ENCODE measurements around the gene CAPZB.

The CAPZB gene

DNA sequence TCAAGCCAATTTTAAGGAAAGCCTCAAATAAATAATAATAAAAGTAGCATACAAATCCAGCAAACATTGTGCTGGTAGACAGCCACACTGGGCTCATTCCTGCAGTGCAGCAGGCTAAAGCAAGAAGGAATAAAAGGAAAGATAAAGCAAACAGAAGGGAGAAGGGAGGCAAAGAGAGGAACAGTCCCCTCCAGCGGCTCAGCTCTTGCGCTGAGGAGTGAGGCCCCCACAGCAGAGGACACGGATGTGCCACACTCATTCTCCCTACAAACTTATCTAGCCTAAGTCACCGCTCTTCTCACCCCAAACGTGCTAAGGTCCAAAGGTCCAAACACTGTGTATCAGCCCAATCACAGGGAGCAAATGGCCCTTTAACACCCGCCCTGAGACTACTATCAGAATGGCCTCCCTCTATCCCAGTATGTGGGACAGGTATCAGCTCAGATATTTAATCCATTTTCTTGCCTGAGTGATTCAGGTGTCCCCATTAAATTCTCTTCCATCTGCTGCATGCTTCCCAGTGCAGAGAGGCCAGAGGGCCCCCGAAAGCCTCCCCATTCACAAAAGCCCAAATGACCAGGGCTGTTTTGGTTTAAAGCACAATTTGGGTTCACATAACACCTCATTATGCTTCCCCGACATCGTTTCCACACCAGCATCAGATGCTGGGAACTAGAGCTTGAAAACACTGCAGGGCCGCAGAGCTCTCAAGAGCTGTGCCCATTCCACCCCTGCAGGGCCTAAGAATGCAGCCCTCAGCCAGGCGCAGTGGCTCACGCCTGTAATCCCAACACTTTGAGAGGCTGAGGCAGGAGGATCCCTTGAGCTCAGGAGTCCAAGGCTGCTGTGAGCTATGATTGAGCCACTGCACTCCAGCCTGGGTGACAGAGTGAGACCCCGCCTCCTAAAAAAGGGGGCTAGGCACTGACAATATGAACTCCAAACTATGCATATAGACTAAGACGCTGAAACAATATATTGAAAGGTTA is 17.8 kb downstream of the CAPZB start:
- DNase-seq, result no peak

DNA sequence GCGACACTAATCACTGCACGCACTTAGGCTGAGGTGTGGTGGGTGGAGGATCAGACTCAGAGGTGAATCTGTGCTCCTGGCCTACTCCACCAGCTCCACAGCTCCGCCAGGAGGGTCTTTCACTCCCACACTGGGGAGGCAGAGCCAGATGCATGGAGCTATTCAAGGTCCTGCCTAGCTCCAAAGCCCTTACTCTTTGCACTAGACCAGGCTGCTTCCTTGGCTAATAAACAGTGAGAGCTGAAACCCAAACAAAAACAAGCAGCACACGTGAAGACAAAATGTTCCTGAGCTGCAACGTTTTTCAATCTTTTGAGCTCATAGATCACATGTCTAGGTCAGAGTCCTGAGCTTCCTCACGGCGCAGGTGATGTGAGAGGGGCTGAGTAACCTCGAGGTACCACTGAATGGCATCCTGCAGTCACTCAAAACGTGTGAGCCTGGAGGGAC is 19.2 kb downstream of the CAPZB start:
- no peak for DNase-seq

DNA sequence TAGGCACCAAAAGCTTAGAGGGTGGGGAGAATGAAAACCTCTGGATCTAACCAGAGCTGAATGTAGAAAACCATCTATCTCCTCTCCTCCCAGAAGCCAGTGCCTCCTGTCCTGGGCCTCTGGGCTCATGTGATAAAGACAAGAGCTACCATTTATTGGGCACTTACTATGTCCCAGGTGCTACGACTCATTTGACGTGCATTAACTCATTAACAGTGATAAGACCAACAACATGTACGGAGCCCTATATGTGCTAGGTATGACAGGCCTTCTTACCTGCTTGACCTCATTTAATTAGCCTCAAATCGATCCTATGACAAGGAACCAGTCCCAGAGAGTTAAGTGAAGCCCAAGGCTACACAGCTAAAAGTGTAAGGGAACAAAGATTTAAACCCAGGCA is 19.7 kb downstream of the CAPZB start:
- no peak for DNase-seq

DNA sequence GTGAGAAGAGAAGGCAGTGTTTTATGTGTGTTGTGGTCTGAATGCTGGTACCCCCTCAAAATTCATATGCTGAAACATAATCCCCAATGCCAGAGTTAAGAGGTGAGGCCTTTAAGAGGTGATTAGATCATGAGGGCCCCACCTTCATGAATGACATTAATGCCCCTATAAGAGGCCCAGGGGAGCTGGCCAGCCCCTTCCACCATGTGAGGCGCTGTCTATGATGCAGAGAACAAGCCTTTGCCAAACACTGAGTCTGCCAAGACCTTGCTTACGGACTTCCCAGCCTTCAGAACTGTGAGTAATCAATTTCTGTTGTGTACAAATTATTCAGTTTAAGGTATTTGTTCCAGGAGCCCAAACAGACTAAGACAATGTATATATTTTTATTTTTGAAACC is 20.2 kb downstream of the CAPZB start:
- no peak for DNase-seq

DNA sequence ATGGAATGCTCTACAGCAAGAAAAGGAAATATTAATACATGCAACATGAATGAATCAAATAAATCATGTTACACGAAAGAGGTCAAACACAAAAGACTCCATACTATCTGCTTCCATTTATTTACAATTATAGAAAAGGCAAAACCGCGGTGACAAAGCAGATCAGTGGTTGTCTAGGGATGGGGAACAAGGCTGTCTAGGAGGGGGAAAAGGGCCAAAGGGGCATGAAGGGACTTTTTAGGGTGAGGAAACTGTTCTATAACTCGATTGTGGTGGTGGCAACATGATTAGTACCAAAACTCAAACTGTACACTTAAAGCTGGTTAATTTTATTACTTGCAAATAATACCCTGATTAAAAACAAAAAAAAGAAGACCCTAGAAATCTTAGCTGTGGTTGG is 20.6 kb downstream of the CAPZB start:
- DNase-seq, result no peak

DNA sequence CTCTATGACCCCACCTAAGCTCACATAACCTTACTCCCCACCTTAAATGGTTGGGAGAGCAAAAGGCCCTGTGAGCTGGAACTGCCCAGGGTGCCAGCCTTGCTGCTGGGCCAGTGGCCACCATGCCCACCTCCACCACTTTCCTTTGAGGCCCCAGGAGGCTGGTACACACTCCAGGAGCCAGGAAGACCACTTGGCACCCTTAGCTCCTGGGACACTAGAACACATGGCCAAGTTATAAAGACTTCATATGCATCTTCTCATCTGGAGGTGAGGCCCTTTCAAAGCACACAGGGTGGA is 21.9 kb downstream of the CAPZB start:
- DNase-seq, result no peak

DNA sequence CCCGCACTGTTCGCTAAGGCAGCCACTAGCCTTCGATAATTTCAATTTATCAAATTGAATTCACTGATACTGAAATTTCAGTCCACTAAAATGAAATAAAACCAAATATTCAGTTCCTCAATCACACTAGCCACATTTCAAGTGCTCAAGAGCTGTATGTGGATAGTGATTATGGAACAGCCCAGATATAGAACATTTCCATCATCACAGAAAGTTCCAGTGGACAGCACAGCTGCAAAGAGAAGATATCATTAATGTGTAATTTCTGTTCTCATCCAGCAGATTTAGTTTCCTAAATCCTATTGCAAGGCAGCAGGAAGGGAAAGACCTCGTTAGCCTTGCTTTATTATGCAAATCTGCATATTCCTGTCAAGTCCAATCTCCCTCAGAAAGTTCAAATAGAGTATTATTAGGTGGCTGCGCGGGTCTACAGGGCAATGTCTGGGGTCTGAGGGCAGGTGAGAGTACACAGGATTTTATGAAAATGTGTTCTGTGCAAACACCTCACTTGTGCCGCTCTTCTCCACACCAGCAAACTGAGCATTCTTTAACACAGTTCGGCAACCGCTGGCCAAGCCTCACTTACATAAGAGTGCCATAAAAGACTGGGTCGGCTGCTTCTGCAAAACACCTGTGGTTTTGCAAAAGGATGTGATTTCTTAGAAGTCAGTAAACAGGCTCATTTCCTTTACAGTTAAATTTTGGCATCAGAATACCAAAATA is 22.4 kb downstream of the CAPZB start:
- DNase-seq, result no peak

DNA sequence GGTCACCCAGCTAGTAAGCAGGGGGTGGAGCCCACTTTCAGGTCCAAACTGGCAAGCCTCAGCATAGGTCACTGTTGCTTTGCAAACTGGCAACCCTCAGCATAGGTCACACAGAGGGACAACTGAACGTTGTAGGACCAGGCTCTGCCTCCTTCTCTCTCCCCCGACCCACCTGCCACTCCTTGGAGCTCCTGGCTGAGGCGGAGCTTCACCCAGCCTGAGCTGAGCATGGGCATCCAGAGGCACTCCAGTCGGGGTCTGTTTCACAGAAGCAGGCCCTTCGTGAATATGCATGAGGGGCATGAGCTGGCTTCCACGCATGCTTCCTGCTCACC is 24.2 kb downstream of the CAPZB start:
- no peak for DNase-seq

DNA sequence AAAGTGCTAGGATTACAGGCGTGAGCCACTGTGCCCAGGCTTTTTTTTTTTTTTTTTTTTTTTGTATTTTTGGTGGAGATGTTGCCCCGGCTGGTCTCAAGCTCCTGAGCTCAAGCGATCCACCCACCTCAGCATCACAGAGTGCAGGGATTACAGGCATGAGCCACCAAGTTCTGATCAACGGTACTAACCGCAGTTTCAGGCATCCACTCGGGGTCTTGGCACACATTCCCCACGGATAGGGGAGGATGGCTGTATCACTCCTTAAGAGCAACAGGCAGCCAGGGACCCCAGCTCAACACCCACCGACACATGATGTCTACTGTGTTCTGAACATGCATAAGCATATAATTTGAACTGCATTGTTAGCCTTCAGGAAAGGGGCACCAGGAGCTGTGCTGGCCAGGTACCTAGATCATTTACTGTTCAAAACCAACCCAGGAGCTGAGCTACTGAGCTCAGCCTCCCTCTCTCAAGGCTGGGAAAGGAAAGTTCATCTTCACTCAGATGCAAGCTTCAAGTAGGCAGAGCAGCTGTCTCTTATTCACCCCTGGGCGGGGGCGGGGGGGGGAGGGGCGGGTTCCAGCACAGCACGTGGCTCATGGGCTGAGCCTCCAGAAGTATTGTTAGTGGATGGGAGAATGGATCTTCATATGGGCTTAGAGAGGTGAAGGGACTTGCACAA is 24.7 kb downstream of the CAPZB start:
- DNase-seq, result no peak

DNA sequence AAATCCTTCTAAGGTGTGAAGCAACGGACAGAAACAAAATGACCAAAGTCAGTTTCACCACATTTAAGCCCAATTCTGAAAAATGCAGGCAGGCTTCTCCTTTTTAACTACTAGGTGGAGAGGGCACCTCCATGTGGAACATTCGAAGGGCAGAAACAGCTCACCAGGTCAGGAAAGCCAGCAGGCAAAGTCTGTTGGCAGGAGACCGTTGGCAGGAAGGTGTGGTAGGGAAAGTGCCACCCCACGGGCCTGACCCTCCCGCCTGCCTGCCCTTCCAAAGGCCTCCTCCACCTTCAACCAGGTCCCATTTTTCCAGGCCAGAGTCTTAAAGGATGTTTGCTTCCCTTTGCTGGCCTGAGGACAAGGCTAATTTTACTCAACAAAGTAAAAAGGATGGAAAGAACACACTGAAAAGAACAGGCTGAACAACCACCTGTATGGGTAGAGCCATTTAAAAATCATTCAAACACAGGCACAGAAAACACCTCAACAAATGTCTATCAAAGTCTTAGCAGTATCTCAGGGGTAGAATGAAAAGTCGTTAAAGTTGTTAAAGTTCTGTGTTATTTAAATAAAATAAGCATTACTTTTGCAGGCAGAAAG is 26.4 kb downstream of the CAPZB start:
- no peak for DNase-seq

DNA sequence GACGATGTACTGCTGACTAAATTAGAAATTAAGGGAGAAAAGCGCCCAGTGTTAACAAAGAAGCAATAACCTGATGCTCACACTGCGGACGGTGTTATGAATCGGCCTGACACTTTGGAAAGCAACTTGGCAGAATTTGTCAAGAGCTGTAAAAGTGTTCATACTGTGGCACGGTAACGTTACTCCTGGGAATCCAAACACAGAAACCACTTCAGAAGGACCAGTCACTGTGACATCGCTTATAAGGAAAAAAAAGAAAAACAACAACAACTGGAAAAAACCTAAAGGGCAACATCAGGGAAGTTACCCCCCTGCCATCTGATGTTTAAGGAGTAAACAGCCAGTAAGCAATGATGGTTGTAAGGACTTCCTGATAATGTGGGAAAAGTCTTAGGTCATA is 27.7 kb downstream of the CAPZB start:
- no peak for DNase-seq

DNA sequence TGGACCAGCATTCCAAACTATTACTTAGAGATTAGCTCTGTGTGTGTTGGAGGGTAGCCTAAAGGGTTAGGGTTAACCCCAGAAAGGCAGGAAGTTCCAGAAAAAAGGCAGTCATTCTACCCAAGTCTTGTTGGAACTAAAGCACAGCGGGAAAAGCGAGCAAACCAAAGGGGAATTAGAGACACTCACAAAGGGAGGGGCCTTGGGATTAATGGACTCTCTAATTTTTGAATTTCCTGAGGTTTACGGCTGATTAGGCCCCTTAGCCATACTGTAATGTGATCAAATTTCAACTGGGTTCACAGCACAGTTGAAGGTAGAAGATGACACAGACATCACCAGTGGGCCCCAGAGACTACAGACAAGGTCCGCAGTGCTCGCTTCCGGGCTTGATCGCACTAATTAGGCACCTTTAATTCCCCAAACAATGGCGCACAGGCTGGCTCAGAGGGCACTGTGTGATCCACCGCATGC is 28.3 kb downstream of the CAPZB start:
- DNase-seq, result peak; percentile 22

DNA sequence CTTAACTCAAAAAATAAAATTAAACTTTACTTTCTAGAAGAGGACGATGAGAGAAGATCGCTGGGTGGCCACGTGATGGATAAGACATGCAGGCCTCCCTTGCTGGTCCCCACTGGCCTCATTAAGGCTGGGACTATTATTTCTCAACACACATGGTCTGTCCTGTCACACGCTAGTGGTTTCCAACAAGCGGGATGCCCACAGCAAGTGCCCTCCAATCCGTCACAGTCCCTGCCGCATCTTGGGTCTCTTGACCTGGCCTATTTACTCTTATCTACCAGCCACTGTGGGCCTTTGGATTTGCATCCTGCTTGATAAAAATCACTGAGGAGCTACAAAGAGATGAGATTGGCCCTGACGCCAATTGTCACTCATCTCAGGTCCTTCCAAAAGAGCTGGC is 30.0 kb downstream of the CAPZB start:
- no peak for DNase-seq

DNA sequence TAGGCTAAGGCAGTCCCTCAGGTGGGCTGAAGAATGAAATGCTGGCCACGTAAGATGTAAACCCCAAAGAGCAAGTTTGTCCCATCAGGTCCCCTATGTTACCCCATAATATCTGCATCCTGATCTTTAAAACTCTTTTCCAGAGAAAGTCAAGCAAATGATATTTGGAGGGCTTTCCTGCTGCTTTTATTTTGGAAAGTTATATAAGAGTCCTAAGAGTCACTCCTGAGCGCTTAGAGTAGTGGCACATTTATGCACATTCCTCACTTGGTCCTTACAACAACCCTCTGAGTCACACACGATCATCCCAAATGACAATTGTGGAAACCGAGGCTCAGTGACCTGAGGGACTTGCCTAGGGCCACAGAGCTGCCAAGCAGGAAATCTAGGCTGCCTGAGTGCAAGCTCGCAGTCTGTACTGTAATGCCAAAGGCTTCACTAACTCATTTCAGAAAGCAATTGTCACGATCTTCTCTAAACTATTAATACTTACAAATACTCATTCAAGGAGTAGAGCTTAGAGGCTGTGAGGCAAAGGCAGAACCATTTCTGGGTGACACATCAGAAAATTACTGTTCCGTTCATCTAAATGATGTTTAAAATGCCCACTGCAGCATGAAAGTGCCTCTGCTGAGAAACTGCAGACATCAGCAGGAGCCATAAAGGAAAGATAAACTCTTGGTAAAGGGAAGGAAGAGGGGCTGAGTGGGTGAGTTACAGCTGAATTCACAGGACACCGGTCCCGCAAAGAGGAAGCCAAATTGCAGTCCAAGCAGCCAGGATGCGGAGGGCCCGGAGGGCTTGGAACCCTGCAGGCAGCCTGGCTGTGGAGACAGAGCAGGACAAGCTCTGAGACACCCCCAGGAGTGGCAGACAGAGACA is 30.8 kb downstream of the CAPZB start:
- no peak for DNase-seq

DNA sequence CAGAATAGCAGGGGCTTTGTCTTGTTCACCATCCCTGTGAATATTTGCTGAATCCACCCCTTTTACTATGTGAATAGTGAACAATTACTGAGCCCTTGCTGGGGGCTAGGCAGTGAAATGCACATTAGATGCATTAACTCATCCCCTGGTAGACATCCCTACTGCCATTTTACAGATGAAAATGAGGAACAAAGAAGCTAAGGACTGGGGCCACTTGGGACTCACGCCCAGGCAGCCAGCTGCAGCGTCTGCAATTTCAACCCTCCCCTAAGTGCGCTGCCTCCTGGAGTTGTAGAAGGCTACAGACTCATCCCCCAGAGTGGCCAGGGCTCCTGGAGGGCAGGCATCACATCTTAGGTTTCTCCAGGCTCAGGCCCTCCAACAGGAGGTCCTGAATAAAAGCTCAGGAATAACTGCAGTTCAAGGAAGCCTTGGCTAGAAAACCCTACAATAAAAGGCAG is 31.6 kb downstream of the CAPZB start:
- no peak for DNase-seq

DNA sequence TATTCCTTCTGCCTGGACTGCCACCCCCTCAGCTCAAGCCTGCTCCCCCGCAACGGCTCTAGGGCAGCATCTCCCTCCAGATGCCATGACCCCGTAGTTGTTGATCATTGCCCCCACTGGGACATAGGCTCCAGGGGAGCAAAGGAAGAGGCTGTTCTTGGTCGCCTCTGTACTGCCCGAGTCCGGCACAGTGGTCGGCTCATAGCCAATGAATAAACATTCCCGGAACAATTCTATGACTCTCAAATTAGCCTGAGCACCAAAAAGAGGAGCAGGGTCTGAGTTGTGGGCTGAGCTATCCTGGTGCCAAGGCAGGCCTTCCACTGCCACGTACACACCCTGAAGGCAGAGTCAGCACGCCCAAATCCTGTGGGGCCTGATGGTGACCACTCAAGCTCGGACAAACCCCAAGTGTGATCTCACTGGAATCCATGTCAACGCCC is 33.1 kb downstream of the CAPZB start:
- DNase-seq, result no peak

DNA sequence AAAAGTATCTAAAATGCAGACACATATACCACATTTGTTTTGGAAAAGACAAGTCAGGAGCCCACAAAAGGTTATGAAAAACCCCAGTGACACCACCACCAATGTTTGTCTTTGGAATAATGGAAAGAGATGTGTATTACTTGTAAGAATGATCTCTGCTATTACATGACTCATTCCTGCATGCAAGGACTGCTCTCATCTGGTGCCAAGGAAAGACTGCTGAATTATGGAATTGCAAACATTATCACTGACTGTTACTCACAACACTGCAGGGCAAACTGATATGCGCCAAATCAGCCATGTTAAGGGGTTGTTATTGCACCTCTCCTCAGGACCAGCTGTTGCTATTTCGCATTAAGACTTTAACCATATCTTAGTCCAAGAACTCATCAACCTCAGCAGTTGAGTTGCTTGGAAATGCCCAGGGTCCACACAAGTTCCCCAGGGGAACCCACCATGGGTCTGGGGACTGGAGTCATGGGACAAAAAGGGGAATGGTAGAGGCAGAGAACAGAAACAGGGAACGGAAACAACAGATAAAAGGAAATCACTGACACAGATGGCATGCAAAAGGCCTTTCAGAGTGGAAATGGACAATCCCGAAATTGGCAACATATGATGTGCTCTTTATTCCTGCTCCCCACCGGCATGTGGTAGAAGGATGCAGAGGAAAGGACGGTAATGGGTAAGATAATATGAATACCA is 34.4 kb downstream of the CAPZB start:
- no peak for DNase-seq

DNA sequence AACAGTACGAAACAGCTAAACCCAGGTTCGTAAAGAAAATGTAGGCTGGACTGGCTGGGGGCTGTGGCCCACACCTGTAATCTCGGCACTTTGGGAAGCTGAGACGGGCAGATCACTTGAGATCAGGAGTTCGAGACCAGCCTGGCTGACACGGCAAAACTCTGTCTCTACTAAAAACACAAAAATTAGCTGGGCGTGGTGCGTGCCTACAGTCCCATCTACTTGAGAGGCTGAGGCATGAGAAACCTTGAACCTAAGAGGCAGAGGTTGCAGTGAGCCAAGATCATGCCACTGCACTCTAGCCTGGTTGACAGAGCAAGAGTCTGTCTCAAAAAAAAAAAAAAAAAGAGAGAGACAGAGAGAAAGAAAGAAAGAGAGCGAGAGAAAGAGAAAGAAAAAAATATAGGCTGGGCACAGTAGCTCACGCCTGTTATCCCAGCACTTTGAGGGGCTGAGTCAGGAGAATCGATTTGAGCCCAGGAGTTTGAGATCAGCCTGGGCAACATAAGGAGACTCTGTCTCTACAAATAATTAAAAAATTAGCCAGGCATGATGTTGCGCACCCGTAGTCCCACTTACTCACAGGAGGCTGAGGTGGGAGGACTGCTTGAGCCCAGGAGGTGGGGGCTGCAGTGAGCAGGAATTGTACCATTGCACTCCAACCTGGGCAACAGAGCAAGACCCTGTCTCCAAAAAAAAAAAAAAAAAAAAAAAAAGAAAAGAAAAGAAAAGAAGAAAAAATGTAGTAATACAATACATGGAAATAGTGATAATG is 35.7 kb downstream of the CAPZB start:
- no peak for DNase-seq

DNA sequence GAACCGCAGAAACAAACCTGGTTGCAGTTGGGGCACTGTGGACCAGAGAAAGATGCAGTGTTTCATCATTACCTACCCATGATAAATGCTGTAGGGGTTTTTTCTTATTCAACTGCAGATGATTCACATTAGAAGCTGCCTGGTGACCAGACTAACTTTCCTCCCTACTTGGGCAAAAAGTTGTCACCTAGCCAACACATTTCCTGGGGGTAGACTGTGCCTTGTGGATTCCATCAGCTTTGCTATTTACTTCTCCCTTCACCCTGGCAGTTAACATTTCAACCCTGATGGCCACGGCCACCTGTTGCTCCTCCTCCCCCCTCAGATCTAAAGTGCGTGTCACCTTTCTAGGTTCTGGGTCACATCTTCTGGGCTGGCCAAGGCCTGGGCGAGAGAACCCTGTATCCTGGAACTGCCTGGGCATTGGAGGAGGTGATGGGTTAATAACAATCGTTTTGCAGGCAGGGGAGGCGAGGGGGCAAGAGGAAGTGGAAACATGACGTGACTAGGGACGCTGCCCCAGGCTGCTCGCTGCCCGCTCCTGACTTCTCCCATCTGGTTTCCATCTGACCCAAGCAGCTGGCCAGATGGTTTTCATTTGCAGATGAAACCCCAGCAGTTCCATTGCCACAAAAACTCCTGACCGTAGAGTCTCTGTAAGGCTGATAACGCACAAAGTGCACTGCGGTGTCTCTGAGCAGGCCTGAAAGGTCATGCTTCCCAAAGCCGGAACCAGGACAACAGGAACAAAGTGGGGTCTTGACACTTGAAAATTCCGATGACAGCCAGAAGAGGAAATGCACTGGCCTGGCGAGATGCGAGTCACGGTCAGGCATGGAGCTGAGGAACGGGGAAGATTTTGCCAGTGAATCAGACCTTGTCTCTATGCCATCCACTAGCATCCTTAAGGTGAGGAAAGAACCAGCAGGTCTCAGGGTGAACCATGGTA is 36.6 kb downstream of the CAPZB start:
- no peak for DNase-seq
